Stomach smooth muscle (tissue), 2 donors: ENCODE data around the gene CALR3.

Experiments used
- H3K27ac ChIP-seq: one replicate; pipeline ENCODE4 v1.7.0; 2013; ENCODE audit warnings: mild to moderate bottlenecking, low read length, inconsistent platforms
- H3K27me3 ChIP-seq, 2 donors: one replicate each; pipeline ENCODE4 v1.7.0; 2013; ENCODE audit warnings: low read length in 2 of 2; ENCODE audit not compliant: insufficient read depth in 2 of 2, control insufficient read depth in 1 of 2
- H3K36me3 ChIP-seq, 2 donors: one replicate each; pipeline ENCODE4 v1.7.0; 2013; ENCODE audit warnings: low read length in 2 of 2; ENCODE audit not compliant: control insufficient read depth in 2 of 2, insufficient read depth in 2 of 2
- H3K4me1 ChIP-seq: one replicate; pipeline ENCODE4 v1.7.0; 2013; ENCODE audit warnings: low read length; ENCODE audit not compliant: control insufficient read depth, insufficient read depth
- H3K4me3 ChIP-seq, 2 donors: one replicate each; pipeline ENCODE4 v1.7.0; 2013; ENCODE audit warnings: low read length in 2 of 2
- H3K9ac ChIP-seq, 2 donors: one replicate each; pipeline ENCODE4 v1.7.0; 2013; ENCODE audit warnings: low read length in 2 of 2, mild to moderate bottlenecking in 1 of 2
- H3K9me3 ChIP-seq, 2 donors: one replicate each; pipeline ENCODE4 v1.7.0; 2013; ENCODE audit warnings: low read length in 2 of 2; ENCODE audit not compliant: control insufficient read depth in 2 of 2
- donor health status: healthy.
- donor health status: Pancreatic carcinoma.

CALR3 gene

GRCh38 chr19:16441661-16442162, 54.3 kb downstream of the CALR3 start:
- no peaks in the 10 kb centered on the region for H3K27me3 ChIP-seq
- no peak overlapping the region for H3K9ac ChIP-seq
- peaks cover 34% of the 10 kb centered on the region for H3K4me1 ChIP-seq
- no peak overlapping the region for H3K4me3 ChIP-seq
- H3K36me3 ChIP-seq = peaks cover 11 to 13% of the 10 kb centered on the region in 2 donors
- H3K9me3 ChIP-seq = no peaks in the 10 kb centered on the region
- H3K27ac ChIP-seq = no peak overlapping the region

DNA sequence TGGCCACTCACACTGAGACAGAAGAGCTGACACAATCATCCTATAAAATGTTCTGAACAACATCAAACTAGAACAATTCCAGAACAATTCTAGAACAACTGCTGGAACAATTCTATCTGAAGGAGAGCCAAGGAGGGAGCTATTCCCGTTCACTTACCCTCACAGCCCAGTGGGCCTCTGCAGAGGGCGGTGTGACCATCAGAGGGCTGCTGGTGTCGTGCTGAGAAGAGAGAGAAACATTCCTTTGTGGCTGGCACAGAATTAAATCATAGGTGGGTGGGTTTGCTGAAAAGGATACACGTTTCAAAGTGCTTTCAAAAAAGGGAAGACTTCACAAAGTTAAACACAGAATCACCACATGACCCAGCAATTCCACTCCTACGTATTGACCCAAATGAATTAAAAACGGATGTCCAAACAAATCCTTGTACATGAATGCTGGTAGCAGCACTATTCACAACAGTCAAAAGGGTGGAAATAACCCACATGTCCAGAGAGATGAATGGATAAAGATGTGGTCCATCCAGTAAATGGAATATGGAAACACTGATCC, 59.1 kb downstream of the CALR3 start:
- Histone ChIP-seq H3K4me1 (peaks cover 29% of the 10 kb centered on the region), H3K9ac (peak overlapping the region in 1 of 2 donors; percentile 36), H3K9me3 (no peaks in the 10 kb centered on the region), H3K27ac (no peak overlapping the region), H3K4me3 (no peak overlapping the region), H3K36me3 (peaks cover 19 to 25% of the 10 kb centered on the region in 2 donors), H3K27me3 (no peaks in the 10 kb centered on the region)

- Histone ChIP-seq H3K36me3 (peaks cover 21 to 25% of the 10 kb centered on the region in 2 donors), H3K9ac (peak overlapping the region in 1 of 2 donors; percentile 36), H3K27ac (peak overlapping the region; percentile 58), H3K4me1 (peaks cover 26% of the 10 kb centered on the region), H3K9me3 (no peaks in the 10 kb centered on the region), H3K27me3 (no peaks in the 10 kb centered on the region), H3K4me3 (peak overlapping the region in 1 of 2 donors; percentile 49)
These were observed 59.8 kb downstream of the CALR3 start for GRCh38 chr19:16435999-16436650.

DNA sequence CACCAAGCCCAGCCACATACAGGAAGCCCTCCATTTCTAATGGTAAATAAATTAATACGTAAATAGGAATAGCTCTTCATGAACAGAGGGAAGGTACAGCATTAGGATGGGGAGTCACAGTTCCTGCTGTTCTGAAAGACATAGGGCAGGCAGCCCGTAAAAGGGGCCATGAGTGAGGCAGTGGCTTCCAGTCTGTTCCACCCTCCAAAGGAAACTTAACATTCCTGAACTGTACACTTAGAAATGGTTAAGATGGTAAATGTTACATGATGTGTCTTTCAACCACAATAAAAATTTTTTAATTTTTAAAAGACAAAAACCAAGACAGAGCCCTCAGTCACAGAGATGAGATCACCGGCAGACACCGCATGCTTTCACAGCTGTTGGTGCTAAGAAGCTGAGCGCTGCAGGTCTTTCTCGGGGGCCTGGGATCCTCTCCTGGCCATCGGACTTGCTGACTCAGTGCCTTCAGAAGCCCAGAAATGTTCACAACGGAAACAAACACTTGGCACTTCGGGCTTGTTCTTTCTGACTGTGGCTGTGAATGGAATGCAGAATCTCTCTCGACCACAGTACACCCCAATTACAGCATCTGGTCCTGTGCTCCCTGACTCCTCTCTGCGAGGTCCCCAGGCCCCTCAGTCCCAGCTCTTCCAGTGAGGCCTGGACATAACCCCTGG, 60.6 kb downstream of the CALR3 start:
- H3K36me3 ChIP-seq = peaks cover 25% of the 10 kb centered on the region in 2 donors
- H3K4me1 ChIP-seq = peaks cover 23% of the 10 kb centered on the region
- peak overlapping the region; percentile 58 for H3K27ac ChIP-seq
- H3K9me3 ChIP-seq = no peaks in the 10 kb centered on the region
- peak overlapping the region in 1 of 2 donors; percentile 49 for H3K4me3 ChIP-seq
- no peaks in the 10 kb centered on the region for H3K27me3 ChIP-seq
- H3K9ac ChIP-seq = peak overlapping the region in 1 of 2 donors; percentile 55

DNA sequence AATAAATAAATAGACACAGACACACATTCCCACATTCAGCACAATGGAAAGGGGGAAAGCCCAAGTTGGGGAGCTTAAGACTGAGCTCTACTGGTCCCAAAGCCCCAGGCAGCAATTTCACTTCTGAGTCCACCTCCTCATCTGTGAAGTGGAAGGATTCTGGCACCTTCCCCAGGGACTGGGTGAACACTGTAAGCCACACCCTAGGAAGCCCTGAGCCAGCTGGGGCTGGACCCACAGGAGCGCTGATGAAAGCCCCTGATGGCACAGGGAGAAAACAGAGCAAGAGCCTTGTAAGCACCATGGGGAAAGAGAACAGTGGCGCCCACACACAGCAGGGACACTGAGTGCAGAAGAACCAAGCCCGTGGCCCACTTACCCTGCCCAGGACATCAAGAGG, 62.0 kb downstream of the CALR3 start:
- H3K27ac ChIP-seq = no peak overlapping the region
- no peak overlapping the region for H3K9ac ChIP-seq
- no peak overlapping the region for H3K4me3 ChIP-seq
- H3K36me3 ChIP-seq = peaks cover 26 to 28% of the 10 kb centered on the region in 2 donors
- H3K27me3 ChIP-seq = no peaks in the 10 kb centered on the region
- H3K4me1 ChIP-seq = peaks cover 30% of the 10 kb centered on the region
- H3K9me3 ChIP-seq = no peaks in the 10 kb centered on the region

- Histone ChIP-seq H3K36me3 (peaks cover 32 to 39% of the 10 kb centered on the region in 2 donors), H3K27me3 (no peaks in the 10 kb centered on the region), H3K4me1 (peaks cover 12% of the 10 kb centered on the region), H3K9ac (no peak overlapping the region), H3K9me3 (no peaks in the 10 kb centered on the region), H3K27ac (no peak overlapping the region), H3K4me3 (no peak overlapping the region)
These were observed 66.2 kb downstream of the CALR3 start for GRCh38 chr19:16429759-16430091.

DNA sequence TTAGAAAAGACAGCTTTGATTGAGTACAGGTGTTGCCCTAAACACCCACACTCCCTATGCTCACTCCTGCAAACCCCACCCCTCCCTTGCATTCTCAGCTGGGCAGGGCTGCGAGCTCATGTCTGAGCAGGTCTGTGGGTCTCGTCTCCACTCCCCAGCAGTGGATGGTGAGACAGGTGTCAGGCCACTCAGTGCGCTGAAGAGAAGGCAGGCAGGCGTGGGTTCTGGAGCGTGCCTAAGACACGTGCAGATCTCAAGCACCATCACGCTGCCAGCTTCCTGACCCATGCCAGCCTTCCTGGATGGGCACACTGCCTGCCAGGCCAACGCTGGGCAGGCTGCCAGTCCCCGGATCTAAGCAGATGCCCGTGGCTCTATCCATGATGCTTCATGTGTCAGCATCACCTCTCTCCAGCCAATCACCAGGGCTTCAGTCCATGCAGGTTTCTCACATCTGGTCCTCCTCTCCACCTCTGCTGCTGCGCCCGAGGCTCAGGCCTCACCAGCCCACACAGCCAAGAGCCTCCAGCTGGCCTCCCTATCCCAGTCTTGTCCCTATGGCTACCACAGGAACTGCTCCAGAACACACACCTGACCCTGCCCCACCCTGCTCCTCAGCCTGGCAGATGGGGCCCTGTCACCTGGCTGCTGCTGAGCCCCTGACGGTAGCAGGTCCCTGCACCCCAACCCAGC, 66.8 kb downstream of the CALR3 start:
- Histone ChIP-seq H3K27me3 (no peaks in the 10 kb centered on the region), H3K36me3 (peaks cover 29 to 39% of the 10 kb centered on the region in 2 donors), H3K9me3 (no peaks in the 10 kb centered on the region), H3K27ac (no peak overlapping the region), H3K4me3 (no peak overlapping the region), H3K9ac (no peak overlapping the region), H3K4me1 (peaks cover 10% of the 10 kb centered on the region)
